HG02981 (cell line): ENCODE results near the gene APOC3.

ENCODE experiments used
- ATAC-seq: cut with Tn5 transposase; IDR thresholded peaks from one replicate; pipeline ENCODE4 v1.9.1; 2021; ENCODE audit warnings: mild to moderate bottlenecking, moderate library complexity; ENCODE audit not compliant: unreplicated experiment

APOC3 gene

GRCh38 chr11:116869610-116870009 lies 39.9 kb downstream of the APOC3 start:
- ATAC-seq = no peak

- ATAC-seq = no peak
Measured at GRCh38 chr11:116870054-116870453, 40.3 kb downstream of the APOC3 start.

DNA sequence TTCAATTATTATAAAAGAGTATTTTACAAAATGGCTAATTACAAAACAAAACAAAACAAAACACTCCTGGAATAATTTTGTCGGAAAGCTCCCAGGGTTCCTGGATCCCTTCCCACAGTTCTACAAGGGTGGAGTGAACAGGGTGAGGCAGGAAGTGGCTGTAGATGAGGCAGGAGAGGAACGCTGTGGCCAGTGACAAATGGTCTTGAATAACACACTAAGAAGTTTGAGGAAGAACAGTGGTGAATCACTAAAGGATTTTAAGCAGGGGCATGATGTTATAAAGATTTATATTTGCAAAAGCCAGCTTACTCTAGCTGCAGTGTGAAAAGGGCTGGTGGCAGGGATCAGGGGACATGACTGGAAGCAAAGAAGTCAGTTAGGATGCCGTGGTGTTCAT lies 41.5 kb downstream of the APOC3 start:
- no peak for ATAC-seq

DNA sequence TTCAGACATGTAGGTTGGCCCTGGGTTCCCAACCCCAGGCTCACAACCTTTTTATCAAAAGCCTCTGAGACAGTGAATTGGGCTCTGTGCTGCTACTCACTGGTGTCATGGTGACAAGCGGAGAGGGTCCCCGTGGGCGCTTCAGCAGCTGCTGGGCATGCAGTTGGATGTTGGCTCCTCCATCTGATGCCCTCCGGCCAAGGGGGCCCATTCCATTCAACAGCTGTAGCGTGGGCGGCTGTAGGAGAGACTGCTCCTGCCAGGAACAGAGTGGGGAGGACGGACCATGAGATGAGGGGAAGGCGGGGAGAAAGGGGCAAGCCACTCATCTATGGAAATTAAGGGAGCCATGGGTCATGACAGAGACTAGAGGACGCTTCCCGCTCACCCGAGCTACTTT lies 43.7 kb downstream of the APOC3 start:
- ATAC-seq = no peak

DNA sequence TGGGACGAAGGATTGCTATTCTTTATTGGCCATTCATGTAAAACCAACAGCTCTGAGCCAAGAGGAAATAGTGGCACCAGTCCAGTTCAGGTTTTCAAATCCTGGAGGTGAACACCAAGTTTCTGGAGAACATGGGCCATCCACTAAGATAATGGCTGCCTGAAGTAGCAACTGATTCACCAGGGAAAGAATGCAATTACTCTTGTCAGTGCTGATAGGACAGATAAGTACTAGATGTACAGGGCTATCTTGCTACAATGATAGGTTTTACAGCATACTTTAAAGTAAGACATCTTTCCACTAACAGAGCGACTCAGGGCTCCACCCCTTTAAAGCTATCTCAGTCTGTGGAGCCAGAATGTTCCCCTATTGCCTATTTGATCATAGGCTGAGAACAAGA lies 44.5 kb downstream of the APOC3 start:
- ATAC-seq = no peak

- ATAC-seq = no peak
Measured at GRCh38 chr11:116875194-116875593, 45.5 kb downstream of the APOC3 start.

GRCh38 chr11:116876656-116877055 lies 46.9 kb downstream of the APOC3 start:
- ATAC-seq = no peak

DNA sequence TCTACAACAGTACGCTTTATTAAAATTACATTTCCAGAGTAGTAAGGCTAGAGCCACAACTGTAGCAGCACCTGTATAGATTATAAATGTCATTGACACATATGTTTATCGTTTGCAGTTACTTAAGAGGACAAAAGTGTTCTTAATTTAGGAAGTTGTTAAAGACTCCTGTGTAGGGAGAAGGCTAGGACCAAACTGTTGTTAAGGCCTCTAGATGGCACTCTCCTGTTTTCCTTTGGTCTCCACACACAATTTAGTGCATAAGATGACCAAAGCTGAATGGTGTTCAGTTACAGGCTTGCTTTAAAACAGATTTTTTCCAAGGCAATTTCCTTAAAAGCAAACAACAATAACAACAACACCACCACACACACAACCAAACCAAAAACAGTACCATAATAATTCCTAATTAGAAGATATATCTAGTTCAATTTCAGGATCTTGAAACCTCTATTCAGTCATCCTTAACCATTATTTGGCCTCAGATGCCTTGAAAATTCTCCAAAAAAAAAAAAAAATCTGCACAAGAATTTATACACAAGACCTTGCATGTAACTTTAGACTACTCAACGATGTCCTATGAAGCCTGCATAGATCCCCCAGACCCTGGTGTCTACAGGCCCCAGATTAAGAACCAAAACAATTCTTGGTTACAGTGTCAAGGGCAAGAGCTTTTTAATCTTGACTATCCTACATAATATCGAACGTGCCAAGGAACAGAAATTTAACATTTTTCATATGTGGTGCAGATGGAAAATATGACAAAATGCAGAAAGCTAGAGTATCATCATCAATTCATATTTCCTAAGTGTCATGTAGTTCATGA lies 50.3 kb downstream of the APOC3 start:
- ATAC-seq = no peak

DNA sequence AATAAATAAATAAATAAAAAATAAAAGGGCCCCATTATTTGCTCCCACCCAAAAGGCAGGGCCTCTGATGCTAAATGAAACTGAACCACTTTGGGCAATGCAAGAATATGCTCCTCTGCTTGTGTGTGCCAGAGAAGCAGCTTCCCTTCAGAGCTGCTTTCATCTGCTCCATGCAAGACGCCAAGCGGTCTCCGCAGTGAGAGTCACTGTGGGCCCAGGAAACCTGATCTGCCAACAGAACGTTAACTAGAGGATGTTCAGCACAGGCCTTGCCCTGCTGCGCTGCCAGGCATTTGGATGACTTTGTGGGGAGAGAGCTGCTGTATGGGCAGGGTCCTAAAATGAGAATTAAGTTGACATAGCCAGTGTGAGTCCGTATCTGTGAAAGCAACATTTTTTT lies 51.4 kb downstream of the APOC3 start:
- ATAC-seq = no peak

DNA sequence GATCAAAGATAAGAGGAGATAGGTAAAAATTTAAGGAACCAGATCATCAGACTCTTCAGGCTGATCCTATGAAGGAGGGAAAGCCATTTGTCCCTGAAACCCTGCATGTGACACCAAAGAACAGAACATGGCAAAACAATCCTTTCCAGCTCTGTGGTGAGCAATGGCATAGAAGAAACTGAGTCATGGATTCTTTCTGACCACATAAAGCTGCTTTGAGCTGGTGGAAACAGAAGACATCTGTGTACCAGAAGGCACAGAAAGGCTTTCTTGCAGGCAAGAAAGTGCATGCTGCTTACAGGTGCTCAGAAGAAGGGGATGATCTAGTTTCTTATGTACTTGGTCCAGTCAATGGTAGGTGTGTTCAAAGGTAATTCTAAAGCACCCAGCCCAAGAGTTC lies 52.7 kb downstream of the APOC3 start:
- no peak for ATAC-seq
